ENCODE results near the gene ZRANB3.
"Not testable (repeated sequence)": the region's sequence is repeated elsewhere in the genome, so short reads cannot be mapped to it uniquely, and the experiment has no call there.

ZRANB3 gene

GRCh38 chr2:135105513-135106316, 425.3 kb downstream of the ZRANB3 start:
- 87 to 98% methylated on average over 13 to 20 of the region's 56 CpGs for WGBS, 2 experiments (ENCODE audit: insufficient coverage in 2 of 2)
- H3K9me3 ChIP-seq (ENCODE audit: control insufficient read depth, low read length); H3K27ac ChIP-seq (ENCODE audit: low read depth, low read length, severe bottlenecking); H3K4me1 ChIP-seq (ENCODE audit: control insufficient read depth, insufficient read depth, low read length, poor library complexity, severe bottlenecking); H3K4me3 ChIP-seq (ENCODE audit: extremely low read depth, insufficient read depth, low read length, poor library complexity, severe bottlenecking): not testable (repeated sequence)
- H3K36me3 ChIP-seq (ENCODE audit: control insufficient read depth, insufficient read depth, low read length): peaks cover 29% of the 10 kb centered on the region

GRCh38 chr2:135103843-135104242, 427.2 kb downstream of the ZRANB3 start:
- 100% methylated on average over 1 of the region's 1 CpG; no CpG with 5 or more reads in 1 of the 2 experiments for WGBS, 2 experiments (ENCODE audit: insufficient coverage in 2 of 2)
- no peak overlapping the region for H3K4me3 ChIP-seq (ENCODE audit: extremely low read depth, insufficient read depth, low read length, poor library complexity, severe bottlenecking)
- peaks cover 35% of the 10 kb centered on the region for H3K36me3 ChIP-seq (ENCODE audit: control insufficient read depth, insufficient read depth, low read length)
- H3K9me3 ChIP-seq (ENCODE audit: control insufficient read depth, low read length): peaks cover 8% of the 10 kb centered on the region
- no peaks in the 10 kb centered on the region for H3K4me1 ChIP-seq (ENCODE audit: control insufficient read depth, insufficient read depth, low read length, poor library complexity, severe bottlenecking)
- H3K27ac ChIP-seq (ENCODE audit: low read depth, low read length, severe bottlenecking): no peak overlapping the region

GRCh38 chr2:135099802-135100483, 431.1 kb downstream of the ZRANB3 start:
- Histone ChIP-seq H3K4me1 (ENCODE audit: control insufficient read depth, insufficient read depth, low read length, poor library complexity, severe bottlenecking) (no peaks in the 10 kb centered on the region), H3K9me3 (ENCODE audit: control insufficient read depth, low read length) (peaks cover 8% of the 10 kb centered on the region), H3K4me3 (ENCODE audit: extremely low read depth, insufficient read depth, low read length, poor library complexity, severe bottlenecking) (no peak overlapping the region), H3K36me3 (ENCODE audit: control insufficient read depth, insufficient read depth, low read length) (peaks cover 38% of the 10 kb centered on the region), H3K27ac (ENCODE audit: low read depth, low read length, severe bottlenecking) (no peak overlapping the region)
- 91 to 100% methylated on average over 3 to 4 of the region's 5 CpGs for WGBS, 2 experiments (ENCODE audit: insufficient coverage in 2 of 2)

- Histone ChIP-seq H3K36me3 (ENCODE audit: control insufficient read depth, insufficient read depth, low read length) (peaks cover 36% of the 10 kb centered on the region), H3K4me3 (ENCODE audit: extremely low read depth, insufficient read depth, low read length, poor library complexity, severe bottlenecking) (no peak overlapping the region), H3K9me3 (ENCODE audit: control insufficient read depth, low read length) (no peaks in the 10 kb centered on the region), H3K27ac (ENCODE audit: low read depth, low read length, severe bottlenecking) (no peak overlapping the region), H3K4me1 (ENCODE audit: control insufficient read depth, insufficient read depth, low read length, poor library complexity, severe bottlenecking) (no peaks in the 10 kb centered on the region)
- 80% methylated on average over 1 of the region's 2 CpGs; no CpG with 5 or more reads in 1 of the 2 experiments for WGBS, 2 experiments (ENCODE audit: insufficient coverage in 2 of 2)
These were observed 433.3 kb downstream of the ZRANB3 start for GRCh38 chr2:135097532-135098231.

- no peaks in the 10 kb centered on the region for H3K4me1 ChIP-seq (ENCODE audit: control insufficient read depth, insufficient read depth, low read length, poor library complexity, severe bottlenecking)
- no peak overlapping the region for H3K4me3 ChIP-seq (ENCODE audit: extremely low read depth, insufficient read depth, low read length, poor library complexity, severe bottlenecking)
- H3K27ac ChIP-seq (ENCODE audit: low read depth, low read length, severe bottlenecking): no peak overlapping the region
- 44 to 57% methylated on average over 1 of the region's 4 CpGs for WGBS, 2 experiments (ENCODE audit: insufficient coverage in 2 of 2)
- no peaks in the 10 kb centered on the region for H3K9me3 ChIP-seq (ENCODE audit: control insufficient read depth, low read length)
- H3K36me3 ChIP-seq (ENCODE audit: control insufficient read depth, insufficient read depth, low read length): peaks cover 33% of the 10 kb centered on the region
These were observed 434.2 kb downstream of the ZRANB3 start for GRCh38 chr2:135096665-135097446.

- peaks cover 30% of the 10 kb centered on the region for H3K36me3 ChIP-seq (ENCODE audit: control insufficient read depth, insufficient read depth, low read length)
- H3K27ac ChIP-seq (ENCODE audit: low read depth, low read length, severe bottlenecking): no peak overlapping the region
- H3K4me1 ChIP-seq (ENCODE audit: control insufficient read depth, insufficient read depth, low read length, poor library complexity, severe bottlenecking): no peaks in the 10 kb centered on the region
- H3K9me3 ChIP-seq (ENCODE audit: control insufficient read depth, low read length): no peaks in the 10 kb centered on the region
- H3K4me3 ChIP-seq (ENCODE audit: extremely low read depth, insufficient read depth, low read length, poor library complexity, severe bottlenecking): no peak overlapping the region
- WGBS, 2 experiments (ENCODE audit: insufficient coverage in 2 of 2): no CpG with 5 or more reads among the region's 3 CpGs
These were observed 435.4 kb downstream of the ZRANB3 start for GRCh38 chr2:135095591-135095990.

GRCh38 chr2:135094508-135094907, 436.5 kb downstream of the ZRANB3 start:
- H3K9me3 ChIP-seq (ENCODE audit: control insufficient read depth, low read length): no peaks in the 10 kb centered on the region
- H3K36me3 ChIP-seq (ENCODE audit: control insufficient read depth, insufficient read depth, low read length): peaks cover 28% of the 10 kb centered on the region
- no peak overlapping the region for H3K4me3 ChIP-seq (ENCODE audit: extremely low read depth, insufficient read depth, low read length, poor library complexity, severe bottlenecking)
- no peaks in the 10 kb centered on the region for H3K4me1 ChIP-seq (ENCODE audit: control insufficient read depth, insufficient read depth, low read length, poor library complexity, severe bottlenecking)
- H3K27ac ChIP-seq (ENCODE audit: low read depth, low read length, severe bottlenecking): no peak overlapping the region
- 100% methylated on average over 1 to 2 of the region's 2 CpGs for WGBS, 2 experiments (ENCODE audit: insufficient coverage in 2 of 2)

- WGBS, 2 experiments (ENCODE audit: insufficient coverage in 2 of 2): 100% methylated on average over 1 of the region's 3 CpGs; no CpG with 5 or more reads in 1 of the 2 experiments
- H3K4me1 ChIP-seq (ENCODE audit: control insufficient read depth, insufficient read depth, low read length, poor library complexity, severe bottlenecking): no peaks in the 10 kb centered on the region
- peaks cover 28% of the 10 kb centered on the region for H3K36me3 ChIP-seq (ENCODE audit: control insufficient read depth, insufficient read depth, low read length)
- no peak overlapping the region for H3K4me3 ChIP-seq (ENCODE audit: extremely low read depth, insufficient read depth, low read length, poor library complexity, severe bottlenecking)
- H3K27ac ChIP-seq (ENCODE audit: low read depth, low read length, severe bottlenecking): no peak overlapping the region
- H3K9me3 ChIP-seq (ENCODE audit: control insufficient read depth, low read length): no peaks in the 10 kb centered on the region
These were observed 437.2 kb downstream of the ZRANB3 start for GRCh38 chr2:135093670-135094330.

- Histone ChIP-seq H3K9me3 (ENCODE audit: control insufficient read depth, low read length) (no peaks in the 10 kb centered on the region), H3K4me1 (ENCODE audit: control insufficient read depth, insufficient read depth, low read length, poor library complexity, severe bottlenecking) (no peaks in the 10 kb centered on the region), H3K27ac (ENCODE audit: low read depth, low read length, severe bottlenecking) (no peak overlapping the region), H3K36me3 (ENCODE audit: control insufficient read depth, insufficient read depth, low read length) (peaks cover 32% of the 10 kb centered on the region), H3K4me3 (ENCODE audit: extremely low read depth, insufficient read depth, low read length, poor library complexity, severe bottlenecking) (no peak overlapping the region)
These were observed 437.8 kb downstream of the ZRANB3 start for GRCh38 chr2:135093193-135093592.

- no peak overlapping the region for H3K27ac ChIP-seq (ENCODE audit: low read depth, low read length, severe bottlenecking)
- peaks cover 35% of the 10 kb centered on the region for H3K36me3 ChIP-seq (ENCODE audit: control insufficient read depth, insufficient read depth, low read length)
- H3K4me3 ChIP-seq (ENCODE audit: extremely low read depth, insufficient read depth, low read length, poor library complexity, severe bottlenecking): no peak overlapping the region
- no peaks in the 10 kb centered on the region for H3K4me1 ChIP-seq (ENCODE audit: control insufficient read depth, insufficient read depth, low read length, poor library complexity, severe bottlenecking)
- H3K9me3 ChIP-seq (ENCODE audit: control insufficient read depth, low read length): no peaks in the 10 kb centered on the region
- WGBS, 2 experiments (ENCODE audit: insufficient coverage in 2 of 2): no CpG with 5 or more reads among the region's 1 CpG
These were observed 439.3 kb downstream of the ZRANB3 start for GRCh38 chr2:135091681-135092080.

All from mesodermal cell (in vitro differentiated cells).